ENCODE measurements around the gene ZNF474.

Gene ZNF474

GRCh38 chr5:122155546-122155945 is 26.2 kb downstream of the ZNF474 start:
- H3K4me3 ChIP-seq (ENCODE audit: low read depth in 1 of 2, low read length in 2 of 2) = no peak overlapping the region
- no peak overlapping the region for H3K9ac ChIP-seq (ENCODE audit: low read length)
- H3K4me1 ChIP-seq (ENCODE audit: insufficient read depth, low read length) = peaks cover 41% of the 10 kb centered on the region
- no peaks in the 10 kb centered on the region for H3K9me3 ChIP-seq (ENCODE audit: low read length)
- H3K36me3 ChIP-seq (ENCODE audit: insufficient read depth, low read length) = no peaks in the 10 kb centered on the region
- H3K27ac ChIP-seq (ENCODE audit: low read depth, low read length) = no peak overlapping the region
- no peaks in the 10 kb centered on the region for H3K27me3 ChIP-seq (ENCODE audit: control insufficient read depth in 1 of 2, insufficient read depth in 2 of 2, low read length in 2 of 2)

GRCh38 chr5:122156724-122157325 is 27.5 kb downstream of the ZNF474 start:
- no peaks in the 10 kb centered on the region for H3K27me3 ChIP-seq (ENCODE audit: control insufficient read depth in 1 of 2, insufficient read depth in 2 of 2, low read length in 2 of 2)
- no peak overlapping the region for H3K9ac ChIP-seq (ENCODE audit: low read length)
- H3K9me3 ChIP-seq (ENCODE audit: low read length) = no peaks in the 10 kb centered on the region
- no peak overlapping the region for H3K4me3 ChIP-seq (ENCODE audit: low read depth in 1 of 2, low read length in 2 of 2)
- peaks cover 28% of the 10 kb centered on the region for H3K4me1 ChIP-seq (ENCODE audit: insufficient read depth, low read length)
- no peak overlapping the region for H3K27ac ChIP-seq (ENCODE audit: low read depth, low read length)
- no peaks in the 10 kb centered on the region for H3K36me3 ChIP-seq (ENCODE audit: insufficient read depth, low read length)

- Histone ChIP-seq H3K27ac (ENCODE audit: low read depth, low read length) (no peak overlapping the region), H3K27me3 (ENCODE audit: control insufficient read depth in 1 of 2, insufficient read depth in 2 of 2, low read length in 2 of 2) (no peaks in the 10 kb centered on the region), H3K36me3 (ENCODE audit: insufficient read depth, low read length) (no peaks in the 10 kb centered on the region)
Observed at GRCh38 chr5:122162100-122162638, 32.8 kb downstream of the ZNF474 start.

GRCh38 chr5:122163121-122164069 is 34.0 kb downstream of the ZNF474 start:
- Histone ChIP-seq H3K36me3 (ENCODE audit: insufficient read depth, low read length) (no peaks in the 10 kb centered on the region), H3K9me3 (ENCODE audit: low read length) (no peaks in the 10 kb centered on the region), H3K9ac (ENCODE audit: low read length) (no peak overlapping the region), H3K27ac (ENCODE audit: low read depth, low read length) (no peak overlapping the region), H3K27me3 (ENCODE audit: control insufficient read depth in 1 of 2, insufficient read depth in 2 of 2, low read length in 2 of 2) (no peaks in the 10 kb centered on the region), H3K4me1 (ENCODE audit: insufficient read depth, low read length) (peaks cover 13% of the 10 kb centered on the region), H3K4me3 (ENCODE audit: low read depth in 1 of 2, low read length in 2 of 2) (no peak overlapping the region)

More at GRCh38 chr5:122162100-122162638, 32.8 kb downstream of the ZNF474 start:
- H3K4me3 ChIP-seq (ENCODE audit: low read depth in 1 of 2, low read length in 2 of 2) = no peak overlapping the region
- no peak overlapping the region for H3K9ac ChIP-seq (ENCODE audit: low read length)
- H3K9me3 ChIP-seq (ENCODE audit: low read length) = no peaks in the 10 kb centered on the region
- peaks cover 13% of the 10 kb centered on the region for H3K4me1 ChIP-seq (ENCODE audit: insufficient read depth, low read length)

GRCh38 chr5:122164070-122164435 is 34.7 kb downstream of the ZNF474 start:
- Histone ChIP-seq H3K9me3 (ENCODE audit: low read length) (no peaks in the 10 kb centered on the region), H3K27ac (ENCODE audit: low read depth, low read length) (no peak overlapping the region), H3K9ac (ENCODE audit: low read length) (no peak overlapping the region)

GRCh38 chr5:122164831-122165558 is 35.6 kb downstream of the ZNF474 start:
- Histone ChIP-seq H3K4me3 (ENCODE audit: low read depth in 1 of 2, low read length in 2 of 2) (no peak overlapping the region), H3K9me3 (ENCODE audit: low read length) (no peaks in the 10 kb centered on the region), H3K27ac (ENCODE audit: low read depth, low read length) (no peak overlapping the region), H3K36me3 (ENCODE audit: insufficient read depth, low read length) (no peaks in the 10 kb centered on the region), H3K4me1 (ENCODE audit: insufficient read depth, low read length) (peaks cover 13% of the 10 kb centered on the region), H3K9ac (ENCODE audit: low read length) (no peak overlapping the region), H3K27me3 (ENCODE audit: control insufficient read depth in 1 of 2, insufficient read depth in 2 of 2, low read length in 2 of 2) (no peaks in the 10 kb centered on the region)

More at GRCh38 chr5:122164070-122164435, 34.7 kb downstream of the ZNF474 start:
- Histone ChIP-seq H3K4me1 (ENCODE audit: insufficient read depth, low read length) (peaks cover 13% of the 10 kb centered on the region), H3K27me3 (ENCODE audit: control insufficient read depth in 1 of 2, insufficient read depth in 2 of 2, low read length in 2 of 2) (no peaks in the 10 kb centered on the region), H3K4me3 (ENCODE audit: low read depth in 1 of 2, low read length in 2 of 2) (no peak overlapping the region), H3K36me3 (ENCODE audit: insufficient read depth, low read length) (no peaks in the 10 kb centered on the region)

- H3K4me1 ChIP-seq (ENCODE audit: insufficient read depth, low read length) = peaks cover 13% of the 10 kb centered on the region
- H3K27ac ChIP-seq (ENCODE audit: low read depth, low read length) = no peak overlapping the region
- no peak overlapping the region for H3K9ac ChIP-seq (ENCODE audit: low read length)
- no peaks in the 10 kb centered on the region for H3K9me3 ChIP-seq (ENCODE audit: low read length)
- no peak overlapping the region for H3K4me3 ChIP-seq (ENCODE audit: low read depth in 1 of 2, low read length in 2 of 2)
- no peaks in the 10 kb centered on the region for H3K27me3 ChIP-seq (ENCODE audit: control insufficient read depth in 1 of 2, insufficient read depth in 2 of 2, low read length in 2 of 2)
- no peaks in the 10 kb centered on the region for H3K36me3 ChIP-seq (ENCODE audit: insufficient read depth, low read length)
Observed at GRCh38 chr5:122165559-122166078, 36.3 kb downstream of the ZNF474 start.

- H3K36me3 ChIP-seq (ENCODE audit: insufficient read depth, low read length) = no peaks in the 10 kb centered on the region
- no peak overlapping the region for H3K9ac ChIP-seq (ENCODE audit: low read length)
- no peaks in the 10 kb centered on the region for H3K9me3 ChIP-seq (ENCODE audit: low read length)
- no peaks in the 10 kb centered on the region for H3K27me3 ChIP-seq (ENCODE audit: control insufficient read depth in 1 of 2, insufficient read depth in 2 of 2, low read length in 2 of 2)
- peaks cover 5% of the 10 kb centered on the region for H3K4me1 ChIP-seq (ENCODE audit: insufficient read depth, low read length)
- no peak overlapping the region for H3K4me3 ChIP-seq (ENCODE audit: low read depth in 1 of 2, low read length in 2 of 2)
- H3K27ac ChIP-seq (ENCODE audit: low read depth, low read length) = no peak overlapping the region
Observed at GRCh38 chr5:122169350-122170103, 40.2 kb downstream of the ZNF474 start.

GRCh38 chr5:122170620-122171019 is 41.3 kb downstream of the ZNF474 start:
- Histone ChIP-seq H3K27me3 (ENCODE audit: control insufficient read depth in 1 of 2, insufficient read depth in 2 of 2, low read length in 2 of 2) (no peaks in the 10 kb centered on the region), H3K27ac (ENCODE audit: low read depth, low read length) (no peak overlapping the region), H3K4me1 (ENCODE audit: insufficient read depth, low read length) (peaks cover 5% of the 10 kb centered on the region), H3K9me3 (ENCODE audit: low read length) (no peaks in the 10 kb centered on the region), H3K9ac (ENCODE audit: low read length) (no peak overlapping the region), H3K36me3 (ENCODE audit: insufficient read depth, low read length) (no peaks in the 10 kb centered on the region), H3K4me3 (ENCODE audit: low read depth in 1 of 2, low read length in 2 of 2) (no peak overlapping the region)

- Histone ChIP-seq H3K9me3 (ENCODE audit: low read length) (no peaks in the 10 kb centered on the region), H3K27ac (ENCODE audit: low read depth, low read length) (no peak overlapping the region), H3K4me1 (ENCODE audit: insufficient read depth, low read length) (no peaks in the 10 kb centered on the region), H3K4me3 (ENCODE audit: low read depth in 1 of 2, low read length in 2 of 2) (no peak overlapping the region), H3K27me3 (ENCODE audit: control insufficient read depth in 1 of 2, insufficient read depth in 2 of 2, low read length in 2 of 2) (no peaks in the 10 kb centered on the region), H3K9ac (ENCODE audit: low read length) (no peak overlapping the region), H3K36me3 (ENCODE audit: insufficient read depth, low read length) (no peaks in the 10 kb centered on the region)
Observed at GRCh38 chr5:122172207-122172606, 42.9 kb downstream of the ZNF474 start.

Data from muscle layer of colon (tissue), 2 donors.